Subcutaneous adipose tissue (tissue), 4 donors: ENCODE data around the gene MS4A7. TPM values are rescaled to one million over a fixed set of nuclear protein-coding genes. Genes with fewer than 3 reads are reported as not detected.

Experiments used
- total RNA-seq, 4 donors: library from RNA; depleted of rRNA; stranded (reverse); fragments of >200 nt; gene quantifications; one replicate each; pipeline ENCODE4 v1.1.0, GENCODE V29; 2016
- TF ChIP-seq, protein P1 (sequence below): fragments of 450-650 bp; IDR thresholded peaks from one replicate; pipeline ENCODE4 v1.5.1; 2016; ENCODE audit warnings: low read depth, mild to moderate bottlenecking, control low read depth, antibody characterized with exemption, moderate library complexity

Gene MS4A7, protein sequence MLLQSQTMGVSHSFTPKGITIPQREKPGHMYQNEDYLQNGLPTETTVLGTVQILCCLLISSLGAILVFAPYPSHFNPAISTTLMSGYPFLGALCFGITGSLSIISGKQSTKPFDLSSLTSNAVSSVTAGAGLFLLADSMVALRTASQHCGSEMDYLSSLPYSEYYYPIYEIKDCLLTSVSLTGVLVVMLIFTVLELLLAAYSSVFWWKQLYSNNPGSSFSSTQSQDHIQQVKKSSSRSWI
- 100 to 1,000 TPM in 3 of 4 donors, 10 to 100 TPM in 1; 47.3 to 458 (median 133) TPM for total RNA-seq

DNA sequence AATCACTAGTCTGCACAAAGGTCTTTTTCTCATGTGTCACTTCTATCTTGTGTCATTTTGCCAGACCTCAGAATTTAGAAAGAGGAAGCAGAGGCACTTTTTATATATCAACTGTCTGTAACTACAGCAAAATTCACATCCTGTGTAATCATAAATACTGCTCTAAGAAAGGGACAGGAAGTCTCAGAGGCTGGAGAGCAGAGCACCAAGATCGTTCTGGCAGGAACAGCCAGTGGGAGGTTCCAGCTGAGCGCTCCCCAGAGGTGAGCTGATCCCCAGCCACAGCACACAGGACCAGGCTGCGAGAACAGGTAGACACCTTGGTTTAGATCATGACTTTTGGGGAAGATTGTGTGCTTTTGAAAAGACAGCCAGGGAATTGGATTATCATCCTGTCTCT lies at the start of gene MS4A7:
TSS of gene MS4A7 (plus strand) at position 179 of the 400 bp plus-strand sequence. CDS start 4,610 bp downstream, outside the sequence.
- TF ChIP-seq, protein P1, sequence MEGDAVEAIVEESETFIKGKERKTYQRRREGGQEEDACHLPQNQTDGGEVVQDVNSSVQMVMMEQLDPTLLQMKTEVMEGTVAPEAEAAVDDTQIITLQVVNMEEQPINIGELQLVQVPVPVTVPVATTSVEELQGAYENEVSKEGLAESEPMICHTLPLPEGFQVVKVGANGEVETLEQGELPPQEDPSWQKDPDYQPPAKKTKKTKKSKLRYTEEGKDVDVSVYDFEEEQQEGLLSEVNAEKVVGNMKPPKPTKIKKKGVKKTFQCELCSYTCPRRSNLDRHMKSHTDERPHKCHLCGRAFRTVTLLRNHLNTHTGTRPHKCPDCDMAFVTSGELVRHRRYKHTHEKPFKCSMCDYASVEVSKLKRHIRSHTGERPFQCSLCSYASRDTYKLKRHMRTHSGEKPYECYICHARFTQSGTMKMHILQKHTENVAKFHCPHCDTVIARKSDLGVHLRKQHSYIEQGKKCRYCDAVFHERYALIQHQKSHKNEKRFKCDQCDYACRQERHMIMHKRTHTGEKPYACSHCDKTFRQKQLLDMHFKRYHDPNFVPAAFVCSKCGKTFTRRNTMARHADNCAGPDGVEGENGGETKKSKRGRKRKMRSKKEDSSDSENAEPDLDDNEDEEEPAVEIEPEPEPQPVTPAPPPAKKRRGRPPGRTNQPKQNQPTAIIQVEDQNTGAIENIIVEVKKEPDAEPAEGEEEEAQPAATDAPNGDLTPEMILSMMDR: no peak

DNA sequence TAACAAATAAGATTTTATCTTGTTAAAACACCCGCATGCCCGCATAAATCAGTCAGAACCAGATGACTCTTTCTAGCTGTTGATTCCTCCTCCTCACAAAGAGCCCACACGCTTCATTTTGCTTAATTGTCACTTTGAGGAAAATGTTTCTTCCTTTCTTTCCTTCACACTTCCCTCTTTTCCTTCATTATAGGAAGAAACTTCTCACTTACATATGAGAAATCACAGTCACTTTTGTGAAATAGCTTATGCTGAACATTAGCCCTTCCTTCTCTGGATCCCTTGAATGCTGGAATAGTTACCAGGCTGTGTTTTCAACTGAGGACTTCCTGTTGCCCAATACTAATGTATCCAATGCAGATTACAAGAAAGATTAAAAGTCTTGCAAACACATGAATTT lies 45.5 kb upstream of the MS4A7 start:
- TF ChIP-seq, protein P1: no peak

DNA sequence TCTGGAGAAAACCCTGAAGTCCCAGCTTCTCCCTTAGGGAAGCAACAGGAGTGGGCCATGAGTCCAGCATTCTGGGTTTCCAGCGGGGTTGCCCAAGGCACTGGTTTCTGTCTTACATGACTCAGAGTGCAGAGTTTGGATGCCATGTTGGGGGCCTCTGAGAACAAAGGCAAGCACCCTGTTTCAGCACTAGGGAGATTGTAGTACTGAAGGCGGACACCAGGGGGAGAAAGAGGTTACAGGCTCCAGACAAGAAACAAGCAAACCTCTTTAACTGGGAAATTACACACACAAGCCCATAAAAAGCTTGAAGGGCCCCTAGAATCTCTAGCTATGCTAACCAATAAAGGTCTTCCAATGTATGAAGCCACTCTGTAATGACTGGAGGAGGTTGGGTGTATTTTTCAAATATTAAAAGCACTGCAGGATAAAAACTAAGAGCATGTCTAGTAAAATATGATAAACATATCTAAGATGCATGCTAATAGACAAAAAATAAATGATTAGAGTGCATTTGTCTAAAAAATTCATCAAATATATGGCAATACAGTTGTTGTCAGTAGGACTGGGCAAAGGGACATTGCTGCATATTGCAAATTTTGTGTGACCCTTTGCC lies 44.2 kb upstream of the MS4A7 start:
- TF ChIP-seq, protein P1: no peak

DNA sequence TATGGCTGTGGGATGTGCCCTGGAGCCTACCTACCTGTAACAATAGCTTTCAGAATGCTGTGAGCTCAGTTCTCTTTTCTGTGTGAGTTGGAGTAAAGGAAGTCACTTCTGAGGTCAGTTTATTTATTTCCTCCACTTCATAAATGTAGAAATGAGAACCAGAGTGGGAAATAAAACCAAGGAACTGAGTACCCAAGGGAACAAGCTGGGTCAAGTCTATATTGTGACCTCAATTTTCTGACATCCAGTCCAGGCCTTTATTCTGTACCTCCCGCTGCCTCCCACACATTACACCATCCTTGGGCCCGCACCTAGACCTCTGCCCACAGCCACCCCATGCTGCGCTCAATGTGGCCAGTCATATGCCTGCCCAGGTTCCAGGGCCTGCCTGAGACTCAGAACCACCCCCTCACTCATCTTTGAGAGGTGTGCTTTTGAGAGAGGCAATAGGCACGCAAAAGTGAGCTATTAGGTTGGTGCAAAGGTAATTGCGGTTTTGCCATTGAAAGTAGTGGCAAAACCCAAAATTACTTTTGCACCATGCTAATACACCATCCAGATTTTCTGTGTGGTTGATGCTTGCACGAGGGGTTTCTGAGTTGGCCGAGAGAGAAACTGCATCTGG lies 41.5 kb upstream of the MS4A7 start:
- TF ChIP-seq, protein P1: no peak

DNA sequence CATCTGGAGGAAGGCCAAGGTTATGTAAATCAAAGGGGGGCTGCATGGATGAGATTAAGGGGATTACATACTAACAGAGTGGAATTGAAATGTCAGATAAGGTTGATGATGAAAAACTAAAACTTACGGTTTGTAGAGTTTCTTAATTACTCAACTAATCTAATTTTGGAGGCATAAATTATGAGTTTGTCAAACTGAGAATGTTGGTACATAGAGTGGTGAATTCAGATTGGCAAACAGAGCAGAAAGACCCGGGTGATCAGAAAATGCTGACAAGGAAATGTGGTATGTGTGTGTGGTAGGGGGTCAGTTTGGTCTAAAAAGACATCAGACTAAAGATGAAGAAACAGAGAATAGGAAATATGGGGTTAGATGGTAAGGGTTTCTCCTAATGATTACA lies 40.3 kb upstream of the MS4A7 start:
- TF ChIP-seq, protein P1: no peak

DNA sequence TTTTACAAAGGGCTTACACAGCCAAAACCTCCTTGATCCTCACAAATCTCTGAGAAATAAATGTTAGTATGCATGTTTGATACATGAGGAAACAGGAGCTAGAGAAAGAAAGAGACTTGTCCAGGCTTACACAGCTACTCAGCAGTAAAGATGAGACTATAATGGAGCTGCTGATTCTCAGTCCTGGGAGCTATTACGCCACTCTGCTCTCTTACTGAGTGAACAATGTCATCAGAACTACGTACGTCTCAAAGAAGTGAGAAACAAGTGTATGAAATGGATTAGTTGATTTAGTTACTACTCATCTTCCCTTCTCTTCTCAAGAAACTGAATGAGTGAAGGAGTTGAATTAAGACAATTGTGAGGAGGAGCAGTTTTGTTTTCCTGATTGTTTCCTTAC lies 39.0 kb upstream of the MS4A7 start:
- TF ChIP-seq, protein P1: no peak

DNA sequence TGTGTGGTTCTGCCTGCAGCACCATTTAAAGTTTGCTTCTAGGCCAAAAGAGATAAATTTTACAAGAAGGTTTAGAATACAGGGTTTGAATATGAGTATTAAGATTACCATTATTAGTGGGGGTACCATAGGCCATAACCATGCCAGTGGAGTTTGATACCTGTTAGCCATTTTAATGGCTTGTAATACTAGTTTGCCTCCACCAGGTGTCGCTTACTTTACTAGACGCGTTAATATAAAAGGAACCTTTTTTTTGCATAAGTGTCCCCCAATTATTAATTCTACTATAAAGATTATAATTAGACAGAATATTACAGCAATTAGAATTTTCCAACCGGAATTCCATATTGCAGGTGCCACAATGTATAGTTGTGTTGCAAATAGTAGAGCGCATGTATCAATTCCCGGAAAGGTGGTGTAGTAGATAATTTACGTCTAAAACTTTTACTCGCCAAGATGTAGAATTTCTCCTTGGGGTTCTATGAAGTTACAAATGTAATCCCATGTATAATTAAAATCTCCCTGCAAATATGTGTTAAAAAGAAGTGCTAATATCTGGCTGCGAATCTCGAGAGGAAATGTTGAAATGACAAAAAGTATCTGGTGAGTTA lies 35.1 kb upstream of the MS4A7 start:
- TF ChIP-seq, protein P1: no peak
